HG03432 (cell line): Measurements from ENCODE around the gene OR52I1.
A peak's percentile ranks its signal among the peaks of the same experiment; 100 is the strongest.

Experiments
- ATAC-seq: cut with Tn5 transposase; IDR thresholded peaks from one replicate; pipeline ENCODE4 v1.9.1; 2021; ENCODE audit warnings: mild to moderate bottlenecking, moderate library complexity; ENCODE audit not compliant: unreplicated experiment

The OR52I1 gene

DNA sequence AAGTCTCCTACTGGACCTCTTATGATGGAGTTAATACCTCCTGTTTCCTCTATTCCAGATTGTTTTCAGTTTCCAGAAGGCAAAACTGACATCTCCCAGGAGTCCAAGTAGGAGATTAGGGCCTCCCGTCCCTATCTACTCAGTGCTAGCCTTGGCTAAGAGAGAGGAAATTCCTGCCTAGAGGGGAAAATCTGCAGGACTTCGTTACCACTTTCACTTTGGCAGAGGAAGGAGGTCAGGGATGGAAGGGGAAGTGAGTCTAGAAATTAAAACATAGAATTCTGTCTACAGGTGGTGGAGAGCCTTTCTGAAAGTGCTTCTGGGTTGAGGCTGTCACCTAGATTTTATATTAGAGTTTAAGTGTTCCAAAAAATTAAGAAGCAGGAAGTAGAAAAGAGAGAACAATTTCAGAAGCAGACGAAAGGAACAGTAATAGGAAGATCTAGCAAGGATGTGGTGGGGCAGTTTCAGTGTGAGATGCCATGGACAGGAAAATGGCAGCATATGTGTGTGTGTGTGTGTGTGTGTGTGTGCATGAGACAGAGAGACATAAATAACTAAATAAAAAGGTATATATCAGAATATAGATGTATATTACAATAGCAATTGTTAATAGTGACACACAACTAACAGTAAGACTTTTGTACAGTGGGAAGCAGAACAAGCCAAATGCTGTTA lies 16.6 kb downstream of the OR52I1 start:
- ATAC-seq, result no peak

DNA sequence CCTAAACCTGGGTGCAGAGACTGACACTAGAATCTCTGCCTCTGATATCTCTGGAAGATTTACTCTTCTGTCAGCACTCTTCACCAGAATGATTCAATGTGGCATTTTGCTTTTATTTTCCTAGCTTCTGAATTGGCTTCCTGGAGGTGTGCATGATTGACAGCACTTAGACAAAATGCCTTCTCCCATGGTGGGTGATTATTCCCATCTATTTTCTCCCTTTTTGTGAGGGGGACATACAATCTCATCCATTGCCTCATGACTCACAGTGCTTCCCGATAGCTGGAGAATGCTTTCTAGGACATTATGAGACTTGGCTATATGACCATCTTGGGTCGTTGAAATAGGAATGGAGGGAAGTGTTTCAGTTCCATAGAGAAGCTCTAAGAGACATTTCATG lies 18.1 kb downstream of the OR52I1 start:
- ATAC-seq, result no peak

DNA sequence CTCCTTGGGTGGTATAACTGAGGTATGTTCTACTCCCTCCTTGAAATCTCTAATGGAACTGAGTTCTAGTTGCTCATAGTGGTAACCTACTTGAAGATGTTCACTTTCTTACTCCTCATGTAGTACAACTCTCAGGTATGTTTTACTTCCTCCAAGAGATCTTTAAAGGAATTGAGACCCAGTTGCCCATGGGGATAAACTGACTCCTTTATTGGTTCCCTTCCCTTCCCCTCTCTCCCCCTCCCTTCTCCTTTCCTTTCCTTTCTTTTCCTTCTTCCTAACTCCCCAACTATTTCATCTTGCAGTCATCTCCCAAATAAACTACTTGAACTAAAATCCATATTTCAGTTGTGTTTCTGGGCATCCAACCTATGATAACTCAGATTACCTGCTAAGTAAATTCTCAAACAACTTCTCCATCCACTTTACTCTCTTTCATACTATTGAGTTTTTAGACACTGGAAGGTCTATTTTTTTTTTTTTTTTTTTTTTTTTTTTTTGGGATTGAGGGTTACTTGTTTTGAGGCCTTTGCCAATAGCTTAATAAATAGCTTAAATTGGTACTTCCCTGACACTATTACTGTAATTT lies 22.1 kb downstream of the OR52I1 start:
- ATAC-seq, result no peak

GRCh38 chr11:4619514-4619913 lies 25.7 kb downstream of the OR52I1 start:
- no peak for ATAC-seq

- ATAC-seq, result peak; percentile 78
Observed at GRCh38 chr11:4626207-4627099, 32.6 kb downstream of the OR52I1 start.

DNA sequence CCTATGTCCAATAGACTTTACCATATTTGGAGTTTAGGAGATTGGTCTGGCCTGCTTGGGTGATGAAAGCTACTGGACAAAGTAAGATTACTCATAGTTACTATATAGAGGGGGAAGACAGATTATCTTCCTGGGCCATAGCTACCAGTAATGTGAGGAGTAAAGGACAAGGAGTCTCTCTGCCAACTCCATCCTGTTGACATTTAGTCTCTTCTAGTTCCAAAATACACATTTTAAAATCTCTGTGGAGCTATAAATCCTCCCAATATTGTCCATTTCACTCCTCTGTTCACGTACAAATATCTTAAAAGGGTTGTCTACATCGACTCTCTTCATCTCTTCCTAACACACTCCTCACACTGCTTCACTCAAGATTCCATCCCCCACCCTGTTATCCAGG lies 42.3 kb downstream of the OR52I1 start:
- no peak for ATAC-seq

- peak; percentile 96 for ATAC-seq
Observed at GRCh38 chr11:4636962-4637661, 43.3 kb downstream of the OR52I1 start, which contains the start of gene OR51D1. OR51D1 (plus strand) TSS chr11:4637477; CDS start chr11:4639791, 2,314 bp downstream.

GRCh38 chr11:4637662-4638047 lies 43.8 kb downstream of the OR52I1 start:
- no peak for ATAC-seq

- ATAC-seq, result no peak
Observed at GRCh38 chr11:4639931-4640330, 46.1 kb downstream of the OR52I1 start.

DNA sequence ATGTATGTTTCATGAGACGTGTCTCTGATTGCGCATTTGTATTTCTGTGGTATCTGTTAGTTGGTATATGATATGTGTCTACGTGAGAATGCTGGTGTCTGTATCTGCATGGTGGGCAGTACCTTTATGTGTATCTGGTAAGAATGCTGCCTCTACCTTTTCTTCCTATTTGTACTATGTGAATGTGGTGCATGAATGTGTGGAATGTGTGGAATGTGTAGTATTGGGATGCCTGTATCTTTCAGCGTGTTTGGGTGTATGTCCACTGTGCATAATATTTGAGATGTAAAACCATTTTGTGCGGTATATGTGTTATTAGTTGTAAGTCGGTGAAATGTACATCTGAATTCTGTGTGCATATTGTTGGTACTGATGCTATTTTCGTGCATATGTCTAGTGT lies 47.7 kb downstream of the OR52I1 start:
- ATAC-seq, result no peak

DNA sequence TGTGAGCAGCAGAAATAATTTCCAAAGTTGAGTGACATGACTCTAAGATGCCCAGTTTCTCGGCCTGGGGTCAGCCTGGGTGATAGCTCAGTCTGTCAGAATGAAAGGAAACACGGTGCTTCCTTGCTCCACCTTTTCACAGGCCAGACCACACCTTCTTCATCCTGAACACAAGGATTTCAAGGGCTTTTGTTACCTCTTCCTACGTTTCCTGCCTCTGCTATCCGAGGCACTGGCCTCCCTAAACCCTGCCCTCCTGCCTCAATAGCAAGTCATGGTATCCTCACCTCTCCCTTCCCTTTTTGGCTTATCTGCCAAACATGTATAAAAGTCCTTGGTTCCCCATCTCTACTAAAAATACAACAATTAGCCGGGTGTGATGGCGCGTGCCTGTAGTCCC lies 48.2 kb downstream of the OR52I1 start:
- ATAC-seq, result no peak

- ATAC-seq, result no peak
Observed at GRCh38 chr11:4643076-4643475, 49.2 kb downstream of the OR52I1 start.

DNA sequence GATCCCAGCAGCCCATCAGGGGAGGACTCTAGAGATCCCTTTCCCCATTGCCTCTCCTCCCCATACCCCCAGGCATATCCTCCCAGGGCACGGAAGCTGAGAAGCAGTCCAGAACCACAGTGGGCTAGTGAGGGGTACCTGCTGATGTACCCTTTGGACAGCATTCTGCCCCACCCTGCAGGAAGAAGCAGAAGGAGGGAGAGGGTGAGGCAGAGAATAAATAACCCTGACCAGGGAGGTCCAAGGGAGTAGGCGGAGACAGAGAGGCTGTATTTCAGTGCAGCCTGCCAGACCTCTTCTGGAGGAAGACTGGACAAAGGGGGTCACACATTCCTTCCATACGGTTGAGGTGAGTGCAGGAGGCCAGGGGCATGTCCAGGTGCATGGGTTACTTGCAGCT lies 49.8 kb downstream of the OR52I1 start, which contains the start of gene OR51E1:
Gene OR51E1, plus strand, starts transcription at position 301 of the 400 bp plus-strand sequence. CDS start 8,545 bp downstream, outside the sequence.
- no peak for ATAC-seq

- ATAC-seq, result no peak
Observed at GRCh38 chr11:4644233-4644632, 50.4 kb downstream of the OR52I1 start.
